ENCODE measurements around the gene FSTL3. TPM values are rescaled to one million over a fixed set of nuclear protein-coding genes. Genes with fewer than 3 reads are reported as not detected.

FSTL3 gene
- total RNA-seq, 1 experiment from 2014 or later = 6.8 TPM

DNA sequence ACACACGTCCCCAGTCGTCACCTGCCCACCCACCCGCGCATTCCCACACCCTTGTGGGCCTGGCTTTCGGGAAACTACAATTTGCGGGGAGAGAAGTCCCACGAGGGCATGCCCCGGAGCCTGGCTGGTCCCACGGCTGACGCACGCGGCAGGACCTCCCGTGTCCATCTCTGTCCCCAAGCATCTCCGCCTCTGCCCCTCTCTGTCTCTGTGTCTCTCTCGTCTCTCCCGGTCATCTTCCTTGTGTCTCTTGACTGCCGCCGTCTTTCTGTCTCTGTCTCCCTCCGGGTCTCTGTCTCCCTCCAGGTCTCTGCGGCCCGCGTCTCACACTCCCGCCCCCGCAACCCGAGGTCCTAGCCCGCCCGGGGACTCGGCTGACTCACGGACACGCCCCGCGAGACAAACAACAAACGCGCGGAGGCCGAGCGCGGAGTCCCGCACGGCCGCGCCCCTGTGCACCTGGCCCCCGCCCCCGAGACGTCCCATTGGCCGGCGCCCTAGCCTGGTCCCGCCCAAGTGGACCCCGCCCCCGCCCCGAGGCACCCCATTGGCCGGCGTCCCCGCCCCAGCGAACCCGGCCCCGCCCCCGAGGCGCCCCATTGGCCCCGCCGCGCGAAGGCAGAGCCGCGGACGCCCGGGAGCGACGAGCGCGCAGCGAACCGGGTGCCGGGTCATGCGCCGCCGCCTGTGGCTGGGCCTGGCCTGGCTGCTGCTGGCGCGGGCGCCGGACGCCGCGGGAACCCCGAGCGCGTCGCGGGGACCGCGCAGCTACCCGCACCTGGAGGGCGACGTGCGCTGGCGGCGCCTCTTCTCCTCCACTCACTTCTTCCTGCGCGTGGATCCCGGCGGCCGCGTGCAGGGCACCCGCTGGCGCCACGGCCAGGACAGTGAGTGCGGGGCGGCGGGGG is 36.7 kb upstream of the FSTL3 start, which contains the start of gene FGF22:
Gene FGF22 (plus strand): TSS at position 627 of the 908 bp plus-strand sequence. CDS start 47 bp downstream, at position 674.
- no peak within 1 kb of the TSS for H3K27ac ChIP-seq (ENCODE audit: insufficient read length, low read depth, low read length)
- WGBS (ENCODE audit: extremely low coverage, insufficient read length, low lambda C conversion rate) = no CpG with 5 or more reads among the region's 109 CpGs
- no peaks in the 10 kb centered on the region for H4K20me1 ChIP-seq (ENCODE audit: control insufficient read depth, insufficient read depth, insufficient read length)
- Mint-ChIP-seq H3K27ac (peak within 1 kb of the TSS in 1 of 3 experiments; percentile 74; a peak in 1 of 7 replicates), H3K36me3 (ENCODE audit: insufficient read depth in 1 of 3, low read depth in 3 of 3) (peaks cover 0 to 1% (median 0%) of the 10 kb centered on the region in 3 experiments; a peak in 1 of 7 replicates), H3K27me3 (ENCODE audit: low read depth) (peaks cover 29% of the 10 kb centered on the region), H3K4me1 (peaks cover 4 to 5% of the 10 kb centered on the region in 2 experiments; a peak in 3 of 4 replicates), H3K9me3 (0 out of 5 replicates have a peak, but pooled peaks cover 0 to 3% of the 10 kb centered on the region in 2 experiments), H3K4me3 (peak within 1 kb of the TSS; percentile 54 to 77)
- no peak within 1 kb of the TSS for H2AFZ ChIP-seq (ENCODE audit: low read length)
- H4K91ac ChIP-seq (ENCODE audit: insufficient read length, low read depth, low read length) = no peak within 1 kb of the TSS
- H2BK5ac ChIP-seq (ENCODE audit: insufficient read length, low read length) = no peak within 1 kb of the TSS
- H3K4me1 ChIP-seq (ENCODE audit: insufficient read depth, low read length) = no peaks in the 10 kb centered on the region
- H3K14ac ChIP-seq (ENCODE audit: insufficient read depth, low read length) = no peak within 1 kb of the TSS
- no peak within 1 kb of the TSS for H4K5ac ChIP-seq (ENCODE audit: insufficient read length, low read depth, low read length)
- TF ChIP-seq, protein P1, sequence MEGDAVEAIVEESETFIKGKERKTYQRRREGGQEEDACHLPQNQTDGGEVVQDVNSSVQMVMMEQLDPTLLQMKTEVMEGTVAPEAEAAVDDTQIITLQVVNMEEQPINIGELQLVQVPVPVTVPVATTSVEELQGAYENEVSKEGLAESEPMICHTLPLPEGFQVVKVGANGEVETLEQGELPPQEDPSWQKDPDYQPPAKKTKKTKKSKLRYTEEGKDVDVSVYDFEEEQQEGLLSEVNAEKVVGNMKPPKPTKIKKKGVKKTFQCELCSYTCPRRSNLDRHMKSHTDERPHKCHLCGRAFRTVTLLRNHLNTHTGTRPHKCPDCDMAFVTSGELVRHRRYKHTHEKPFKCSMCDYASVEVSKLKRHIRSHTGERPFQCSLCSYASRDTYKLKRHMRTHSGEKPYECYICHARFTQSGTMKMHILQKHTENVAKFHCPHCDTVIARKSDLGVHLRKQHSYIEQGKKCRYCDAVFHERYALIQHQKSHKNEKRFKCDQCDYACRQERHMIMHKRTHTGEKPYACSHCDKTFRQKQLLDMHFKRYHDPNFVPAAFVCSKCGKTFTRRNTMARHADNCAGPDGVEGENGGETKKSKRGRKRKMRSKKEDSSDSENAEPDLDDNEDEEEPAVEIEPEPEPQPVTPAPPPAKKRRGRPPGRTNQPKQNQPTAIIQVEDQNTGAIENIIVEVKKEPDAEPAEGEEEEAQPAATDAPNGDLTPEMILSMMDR (conservative IDR thresholded peaks at IDR 0.05) = no peak
- no peak within 1 kb of the TSS for H2BK20ac ChIP-seq (ENCODE audit: low read depth, low read length, poor library complexity, severe bottlenecking)
- peak within 1 kb of the TSS; percentile 48 for H3K4me2 ChIP-seq (ENCODE audit: insufficient read depth, insufficient read length, low read length)
- DNase-seq = peak; percentile 90
- H3K23me2 ChIP-seq (ENCODE audit: insufficient read length, low read depth, low read length, poor library complexity, severe bottlenecking) = no peaks in the 10 kb centered on the region
- no peak within 1 kb of the TSS for H2BK12ac ChIP-seq (ENCODE audit: insufficient read length, low read depth, low read length)
- no peaks in the 10 kb centered on the region for H3K9me3 ChIP-seq (ENCODE audit: control insufficient read depth, low read depth, low read length)
- H4K8ac ChIP-seq (replicated peaks; ENCODE audit: insufficient read length, low read depth, low read length) = no peak within 1 kb of the TSS
- no peaks in the 10 kb centered on the region for H3K79me2 ChIP-seq (ENCODE audit: insufficient read depth, low read length)
- no peak within 1 kb of the TSS for H3K56ac ChIP-seq (ENCODE audit: insufficient read length, low read depth, low read length)
- no peak within 1 kb of the TSS for H2BK120ac ChIP-seq (ENCODE audit: low read depth, low read length, poor library complexity, severe bottlenecking)
- no peaks in the 10 kb centered on the region; the same call in 1 of the 2 replicates for H3K27me3 ChIP-seq (ENCODE audit: insufficient read depth, low read length)
- H3K79me1 ChIP-seq (ENCODE audit: insufficient read depth, low read depth, low read length, poor library complexity, severe bottlenecking) = no peaks in the 10 kb centered on the region
- H3K9ac ChIP-seq (ENCODE audit: extremely low read depth, insufficient read length, low read length) = no peak within 1 kb of the TSS
- no peak within 1 kb of the TSS for H2AK5ac ChIP-seq (ENCODE audit: insufficient read length, low read length)
- H2BK15ac ChIP-seq (ENCODE audit: low read depth, low read length) = no peak within 1 kb of the TSS
- no peak within 1 kb of the TSS for H3K4ac ChIP-seq (ENCODE audit: low read depth, low read length)
- no peak within 1 kb of the TSS for H3K23ac ChIP-seq (ENCODE audit: insufficient read length, low read depth, low read length)
- H3T11ph ChIP-seq (ENCODE audit: low read length) = no peak within 1 kb of the TSS
- H3K18ac ChIP-seq (ENCODE audit: insufficient read length, low read depth, low read length) = no peak within 1 kb of the TSS

Measured in H9 (cell line).